RPMI7951 (cell line): ENCODE measurements around the gene TMEM209. TPM values are rescaled to one million over a fixed set of nuclear protein-coding genes. Genes with fewer than 3 reads are reported as not detected.
"Not testable (repeated sequence)": the region's sequence is repeated elsewhere in the genome, so short reads cannot be mapped to it uniquely, and the experiment has no call there.

Experiments used
- DNase-seq: peaks from one replicate; pipeline ENCODE4 v3.0.0-alpha.2; 2012; ENCODE audit warnings: low read depth
- total RNA-seq: library from RNA; depleted of rRNA; stranded (reverse); fragments of >200 nt; shearing (Covaris generic); gene quantifications from 2 replicates; pipeline ENCODE4 v1.2.3, GENCODE V29; 2014; rRNA removed

The TMEM209 gene
- 19.3 and 26.7 TPM in 2 replicates for total RNA-seq

DNA sequence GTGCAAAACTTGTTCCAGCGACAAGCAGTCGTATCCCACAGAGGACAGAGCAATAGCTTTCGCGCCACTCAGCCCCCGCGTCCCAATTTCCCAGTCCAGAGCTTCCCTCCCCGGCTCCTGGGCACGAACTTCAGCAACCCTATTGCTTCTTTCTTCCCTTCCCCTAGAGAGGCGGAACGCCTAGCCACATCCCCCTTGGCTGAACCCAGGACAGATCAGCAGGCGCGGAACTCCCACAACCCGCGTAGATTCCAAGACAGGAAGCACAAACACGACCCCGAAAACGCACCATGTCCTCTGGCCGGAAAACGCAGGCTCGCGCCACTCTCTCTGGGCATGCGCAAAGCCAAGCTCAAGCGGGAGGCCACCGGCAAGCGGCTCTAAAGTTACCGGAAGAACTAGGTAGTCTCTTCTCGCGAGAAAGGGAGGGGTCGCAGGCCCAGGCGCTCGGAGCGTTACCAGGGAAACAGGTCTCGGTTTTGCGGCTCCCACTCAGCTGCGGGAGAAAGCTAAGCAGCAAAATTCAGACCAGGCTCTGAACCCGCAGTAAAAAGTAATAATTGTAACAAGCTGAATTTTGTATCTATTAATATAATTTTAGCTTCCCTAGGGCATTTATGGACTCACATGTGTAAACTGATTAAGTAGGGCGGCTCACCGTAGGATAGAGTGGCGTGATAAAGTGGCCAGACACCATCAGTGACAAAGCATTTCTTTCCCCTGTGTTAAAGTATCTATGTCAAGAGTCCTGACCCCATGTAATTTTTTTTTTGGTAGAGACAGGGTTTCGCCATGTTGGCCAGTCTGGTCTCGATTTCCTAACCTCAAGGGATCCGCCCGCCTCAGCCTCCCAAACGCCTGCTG, at the start of gene TMEM209:
TMEM209 (minus strand) TSS at position 323 of the 864 bp plus-strand sequence; CDS start at position 292, 31 bp downstream.
- DNase-seq, result peak; percentile 97

DNA sequence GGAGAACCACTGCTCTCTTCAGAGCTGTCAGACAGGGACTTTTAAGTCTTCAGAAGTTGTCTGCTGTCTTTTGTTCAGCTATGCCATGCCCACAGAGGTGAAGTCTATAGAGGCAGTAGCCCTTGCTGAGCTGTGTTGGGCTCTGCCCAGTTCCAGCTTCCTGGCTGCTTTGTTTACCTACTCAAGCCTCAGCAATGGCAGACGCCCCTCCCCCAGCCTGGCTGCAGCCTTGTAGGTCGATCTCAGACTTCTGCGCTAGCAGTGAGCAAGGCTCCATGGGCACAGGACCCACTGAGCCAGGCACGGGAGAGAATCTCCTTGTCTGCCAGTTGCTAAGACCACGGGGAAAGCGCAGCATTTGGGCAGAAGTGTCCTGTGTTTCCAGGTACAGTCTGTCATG, 49.3 kb upstream of the TMEM209 start:
- no peak for DNase-seq

DNA sequence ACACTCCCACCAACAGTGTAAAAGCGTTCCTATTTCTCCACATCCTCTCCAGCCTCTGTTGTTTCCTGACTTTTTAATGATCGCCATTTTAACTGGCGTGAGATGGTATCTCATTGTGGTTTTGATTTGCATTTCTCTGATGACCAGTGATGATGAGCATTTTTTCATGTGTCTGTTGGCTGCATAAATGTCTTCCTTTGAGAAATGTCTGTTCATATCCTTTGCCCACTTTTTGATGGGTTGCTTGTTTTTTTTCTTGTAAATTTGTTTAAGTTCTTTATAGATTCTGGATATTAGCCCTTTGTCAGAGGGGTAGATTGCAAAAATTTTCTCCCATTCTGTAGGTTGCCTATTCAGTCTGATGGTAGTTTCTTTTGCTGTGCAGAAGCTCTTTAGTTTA, 44.4 kb upstream of the TMEM209 start:
- not testable (repeated sequence) for DNase-seq

DNA sequence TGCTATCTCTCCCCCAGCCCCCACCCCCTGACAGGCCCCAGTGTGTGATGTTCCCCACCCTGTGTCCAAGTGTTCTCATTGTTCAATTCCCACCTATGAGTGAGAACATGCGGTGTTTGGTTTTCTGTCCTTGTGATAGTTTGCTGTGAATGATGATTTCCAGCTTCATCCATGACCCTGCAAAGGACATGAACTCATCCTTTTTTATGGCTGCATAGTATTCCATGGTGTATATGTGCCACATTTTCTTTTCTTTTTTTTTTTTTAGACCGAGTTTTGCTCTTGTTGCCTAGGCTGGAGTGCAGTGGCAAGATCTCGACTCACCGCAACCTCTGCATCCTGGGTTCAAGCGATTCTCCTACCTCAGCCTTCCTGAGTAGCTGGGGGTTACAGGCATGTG, 43.6 kb upstream of the TMEM209 start:
- DNase-seq, result not testable (repeated sequence)

DNA sequence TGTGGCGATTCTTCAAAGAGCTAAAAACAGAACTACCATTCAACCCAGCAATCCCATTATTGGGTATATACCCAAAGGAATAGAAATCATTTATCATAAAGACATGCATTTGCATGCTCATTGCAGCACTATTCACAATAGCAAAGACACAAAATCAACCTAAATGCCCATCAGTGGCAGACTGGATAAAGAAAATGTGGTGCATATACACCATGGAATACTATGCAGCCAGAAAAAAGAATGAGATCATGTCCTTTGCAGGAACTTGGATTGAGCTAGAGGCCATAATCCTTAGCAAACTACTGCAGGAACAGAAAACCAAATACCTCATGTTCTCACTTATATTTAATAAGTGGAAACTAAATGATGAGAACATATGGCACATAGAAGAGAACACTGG, 41.3 kb upstream of the TMEM209 start:
- not testable (repeated sequence) for DNase-seq

DNA sequence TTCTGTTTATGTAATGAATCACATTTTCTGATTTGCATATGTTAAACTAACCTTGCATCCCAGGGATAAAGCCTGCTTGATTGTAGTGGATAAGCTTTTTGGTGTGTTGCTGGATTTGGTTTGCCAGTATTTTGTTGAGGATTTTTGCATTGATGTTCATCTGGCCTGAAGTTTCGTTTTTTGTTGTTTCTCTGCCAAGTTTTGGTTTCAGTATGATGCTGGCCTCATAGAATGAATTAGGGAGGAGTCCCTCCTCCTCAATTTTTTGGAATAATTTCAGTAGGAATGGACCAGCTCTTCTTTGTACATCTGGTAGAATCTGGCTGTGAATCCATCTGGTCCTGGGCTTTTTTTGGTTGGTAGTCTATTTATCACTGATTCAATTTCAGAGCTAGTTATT, 38.3 kb upstream of the TMEM209 start:
- DNase-seq, result peak; percentile 71

DNA sequence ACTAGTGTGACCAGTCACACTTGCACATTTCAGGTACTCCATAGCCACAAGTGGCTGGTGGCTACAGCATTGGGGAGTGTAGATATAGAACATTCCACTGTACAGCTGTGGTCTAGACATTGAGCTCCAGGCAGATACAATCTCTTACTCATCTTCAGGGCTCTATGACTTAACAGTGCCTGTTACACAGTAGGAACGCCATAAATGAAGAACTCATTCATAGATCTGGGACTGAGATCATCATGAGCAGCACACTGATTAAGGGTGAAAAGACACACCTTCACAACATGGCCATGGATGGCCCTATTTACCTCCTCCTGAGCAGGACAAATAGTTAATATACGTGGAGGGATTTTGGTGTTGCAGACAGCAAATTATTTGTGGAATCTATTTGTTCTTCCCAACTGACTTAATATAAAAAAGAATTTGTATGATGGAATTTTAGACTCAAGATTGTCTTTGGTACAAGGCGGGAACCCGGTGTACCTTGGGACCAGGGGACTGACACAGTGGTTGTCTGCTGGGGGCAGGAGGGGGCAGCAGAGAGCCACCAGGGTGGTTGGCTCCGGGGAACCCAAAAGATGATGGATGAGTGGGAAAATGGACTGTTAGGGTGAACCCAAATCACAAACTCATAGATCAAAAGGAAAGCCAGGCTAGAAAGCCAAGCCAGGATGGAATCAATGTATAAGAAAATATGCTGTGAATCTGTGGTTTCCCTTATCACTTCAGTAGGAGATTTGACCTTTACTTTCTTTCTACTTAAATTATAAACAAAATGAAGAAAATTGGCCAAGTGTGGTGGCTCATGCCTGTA, 37.2 kb upstream of the TMEM209 start:
- DNase-seq, result peak; percentile 90

DNA sequence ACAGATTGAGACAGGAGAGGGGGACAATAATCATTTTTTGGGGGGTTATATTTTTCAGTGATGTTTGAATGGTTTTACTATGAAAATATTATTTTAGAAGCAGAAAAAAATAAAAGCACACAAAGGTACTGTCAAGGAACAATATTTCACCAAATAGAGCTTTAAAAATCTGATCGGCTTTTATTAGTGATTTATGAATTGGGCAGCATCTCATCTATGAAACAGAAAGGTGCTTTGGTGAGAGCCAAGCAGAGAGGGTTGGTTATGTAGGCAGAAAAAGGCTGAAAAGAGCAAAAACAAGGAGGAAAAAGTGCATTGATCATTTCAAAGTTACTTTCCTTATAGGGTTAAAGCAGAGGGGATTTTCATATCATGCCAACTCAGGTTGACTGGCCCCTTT, 35.0 kb upstream of the TMEM209 start:
- DNase-seq, result no peak

DNA sequence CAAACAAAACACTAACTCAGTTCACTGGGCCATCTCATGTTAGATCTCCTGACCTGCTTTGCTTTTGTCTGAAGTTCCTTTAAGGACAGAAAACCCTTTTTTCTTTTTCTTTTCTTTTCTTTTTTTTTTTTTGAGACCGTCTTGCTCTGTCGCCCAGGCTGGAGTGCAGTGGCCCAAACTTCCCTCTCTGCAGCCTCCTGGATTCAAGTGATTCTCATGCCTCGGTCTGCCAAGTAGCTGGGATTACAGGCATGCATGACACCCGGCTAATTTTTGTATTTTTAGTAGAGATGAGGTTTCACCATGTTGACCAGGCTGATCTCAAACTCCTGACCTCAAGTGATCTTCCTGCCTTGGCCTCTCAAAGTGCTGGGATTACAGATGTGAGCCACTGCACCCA, 31.2 kb upstream of the TMEM209 start:
- DNase-seq, result not testable (repeated sequence)

DNA sequence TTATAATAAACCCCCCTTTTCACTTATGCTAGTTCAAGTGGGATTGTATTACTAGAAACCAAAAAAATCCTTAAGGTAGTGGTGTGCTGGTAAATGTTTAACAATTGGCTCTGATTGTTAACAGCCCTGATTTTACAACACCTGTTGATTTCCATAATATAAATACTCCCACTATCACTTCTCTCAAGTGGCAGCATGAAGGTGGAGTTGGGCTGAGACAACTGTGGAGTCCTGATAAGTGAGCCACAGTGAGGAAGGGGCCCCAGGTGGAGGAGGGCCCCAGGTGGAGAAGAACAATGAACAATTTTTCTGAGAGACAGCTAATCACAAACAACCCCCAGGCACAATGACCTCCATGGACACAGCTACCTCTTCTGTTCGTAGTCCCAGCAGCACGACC, 28.9 kb upstream of the TMEM209 start:
- no peak for DNase-seq

DNA sequence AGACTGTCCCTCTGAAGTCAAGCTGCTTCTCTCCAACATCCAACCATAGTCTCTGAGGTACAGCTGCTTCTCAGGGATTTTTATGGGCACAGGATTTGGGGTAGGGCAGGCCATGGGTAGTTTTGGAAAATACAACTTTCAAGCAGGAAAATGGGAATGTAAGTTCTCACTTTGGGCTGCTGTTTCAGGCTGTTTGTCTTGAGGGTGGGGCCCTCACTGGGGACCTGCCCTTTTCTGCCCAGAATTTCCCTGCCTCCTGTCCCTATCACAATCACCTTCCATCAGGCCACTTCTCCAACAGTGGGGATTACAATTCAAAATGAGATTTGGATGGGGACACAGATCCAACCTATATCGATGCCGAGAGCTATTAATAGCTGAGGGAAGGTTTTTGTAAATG, 27.0 kb upstream of the TMEM209 start:
- no peak for DNase-seq

DNA sequence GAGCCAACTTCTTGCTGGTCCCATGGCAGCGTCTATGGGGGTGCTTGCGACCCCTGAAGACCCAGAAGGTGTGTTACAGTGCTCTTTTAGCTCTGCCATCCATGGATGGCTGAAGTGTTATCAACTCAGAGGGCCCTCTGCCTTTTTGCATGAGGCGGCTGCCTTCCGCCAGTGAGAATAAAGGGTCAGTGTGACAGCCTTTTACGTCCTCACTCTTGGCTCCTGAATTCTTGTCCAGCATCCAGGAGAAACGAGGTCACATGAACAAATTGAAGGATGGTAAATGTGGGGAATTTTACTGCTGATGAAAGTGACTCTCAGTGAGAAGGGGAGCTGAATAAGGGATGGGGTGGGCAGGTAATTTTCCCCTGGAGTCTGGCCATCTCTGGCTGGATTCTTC, 26.6 kb upstream of the TMEM209 start:
- DNase-seq, result no peak

DNA sequence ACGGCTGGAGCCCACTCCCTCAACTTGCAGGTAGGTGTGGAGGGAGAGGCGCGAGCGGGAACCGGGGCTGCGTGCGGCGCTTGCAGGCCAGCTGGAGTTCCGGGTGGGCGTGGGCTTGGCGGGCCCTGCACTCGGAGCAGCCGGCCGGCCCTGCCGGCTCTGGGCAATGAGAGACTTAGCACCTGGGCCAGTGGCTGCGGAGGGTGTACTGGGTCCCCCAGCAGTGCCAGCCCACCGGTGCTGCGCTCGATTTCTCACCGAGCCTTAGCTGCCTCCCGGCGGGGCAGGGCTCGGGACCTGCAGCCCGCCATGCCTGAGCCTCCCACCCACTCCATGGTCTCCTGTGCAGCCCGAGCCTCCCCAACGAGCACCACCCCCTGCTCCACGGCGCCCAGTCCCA, 24.8 kb upstream of the TMEM209 start:
- DNase-seq, result not testable (repeated sequence)

DNA sequence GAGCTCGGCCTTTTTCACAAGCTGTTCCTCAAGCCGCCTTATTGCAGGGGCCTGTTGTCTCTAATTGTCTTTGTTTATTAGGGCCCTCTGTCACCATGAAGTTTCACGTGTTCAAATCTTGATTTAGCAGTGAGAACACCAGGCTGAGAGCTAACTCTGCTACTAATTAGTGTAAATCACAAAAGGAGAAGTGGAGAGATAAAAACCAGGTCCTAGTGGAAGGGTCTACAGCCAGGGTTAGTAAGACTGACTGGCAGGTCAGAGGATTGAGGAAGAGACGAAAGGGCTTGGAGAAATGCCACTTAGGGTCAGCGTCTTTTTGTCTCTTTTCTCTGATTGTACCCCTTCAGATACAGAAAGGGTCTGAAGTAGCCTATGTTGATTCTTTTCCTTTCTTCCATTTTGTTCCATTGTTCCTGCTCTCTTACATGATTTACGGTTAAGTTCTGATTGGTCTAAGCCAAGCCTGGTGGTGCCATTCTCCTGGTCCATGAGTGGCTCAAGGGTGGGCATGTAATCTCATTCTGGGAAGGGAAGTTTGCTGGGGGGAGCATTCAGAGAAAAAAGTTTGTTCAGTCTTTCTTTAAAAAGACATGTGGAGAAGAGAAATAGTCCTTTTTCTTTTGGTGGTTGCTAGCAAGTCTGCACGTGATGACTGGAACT, 23.8 kb upstream of the TMEM209 start:
- DNase-seq, result no peak

DNA sequence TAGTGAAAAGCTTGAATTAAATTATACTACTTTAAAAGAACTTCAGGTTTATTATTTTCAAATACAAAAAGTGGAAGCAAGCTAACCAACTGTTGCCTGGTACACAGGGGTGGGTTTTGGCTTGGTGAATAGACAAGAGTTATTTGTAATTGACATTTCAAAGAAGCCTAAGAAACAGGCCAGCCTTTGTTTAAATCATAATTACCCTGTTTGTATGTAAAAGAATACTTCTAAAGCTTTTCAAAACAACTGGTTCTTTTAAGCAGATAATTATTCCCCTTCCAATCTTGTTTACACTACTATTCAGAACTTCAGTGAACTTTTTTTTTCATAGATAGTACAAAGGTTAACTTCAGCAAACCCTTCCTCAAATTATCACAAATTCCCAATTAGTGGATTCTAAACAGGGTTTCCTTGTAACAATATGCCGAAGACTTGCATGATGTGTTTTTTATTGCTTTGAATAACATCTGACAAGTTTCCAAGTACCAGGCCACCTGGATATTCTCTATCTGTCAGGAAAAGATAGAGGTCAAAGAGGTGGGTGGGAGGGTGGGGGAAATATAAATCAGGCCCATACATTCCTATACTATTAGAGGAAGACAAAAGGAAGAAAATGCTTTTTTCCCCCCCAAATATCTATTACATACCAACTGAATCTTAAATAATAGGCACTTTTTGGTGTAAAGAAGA, 22.8 kb upstream of the TMEM209 start:
- peak; percentile 26 for DNase-seq

DNA sequence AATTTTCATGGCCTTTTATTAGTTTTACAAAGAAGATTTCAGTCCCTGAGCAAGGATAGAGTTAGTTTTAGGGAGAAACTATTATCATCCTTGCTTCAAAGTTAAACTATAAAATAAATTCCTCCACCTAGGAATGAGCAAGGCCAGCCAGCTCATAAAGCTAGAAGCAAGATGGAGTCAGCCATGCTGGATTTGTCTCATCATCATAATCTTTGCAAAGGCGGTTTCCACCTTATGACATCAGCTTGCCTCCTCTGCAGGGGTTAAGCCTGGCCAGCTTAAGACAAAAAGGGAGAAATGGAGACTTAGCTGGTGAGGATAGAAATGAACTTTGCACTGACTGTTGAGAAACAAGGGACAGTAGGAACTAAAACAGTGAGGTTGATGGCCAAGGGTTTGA, 21.1 kb upstream of the TMEM209 start:
- DNase-seq, result no peak

DNA sequence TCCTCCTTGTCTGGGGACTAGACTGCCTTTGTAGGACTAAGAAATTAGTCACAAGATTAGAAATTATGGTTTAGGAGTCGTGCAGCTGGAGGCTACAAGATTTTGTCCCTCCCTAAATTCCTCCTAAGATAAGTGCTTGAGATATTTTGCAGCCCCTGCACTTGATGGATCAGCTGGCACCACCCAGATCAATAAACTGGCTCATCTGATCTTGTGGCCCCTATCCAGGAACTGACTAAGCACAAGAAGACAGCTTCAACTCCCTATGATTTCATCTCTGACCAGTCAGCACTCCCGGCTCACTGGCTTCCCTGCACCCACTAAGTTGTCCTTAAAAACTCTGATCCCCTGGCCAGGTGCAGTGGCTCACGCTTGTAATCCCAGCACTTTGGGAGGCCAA, 19.7 kb upstream of the TMEM209 start:
- DNase-seq, result peak; percentile 40

DNA sequence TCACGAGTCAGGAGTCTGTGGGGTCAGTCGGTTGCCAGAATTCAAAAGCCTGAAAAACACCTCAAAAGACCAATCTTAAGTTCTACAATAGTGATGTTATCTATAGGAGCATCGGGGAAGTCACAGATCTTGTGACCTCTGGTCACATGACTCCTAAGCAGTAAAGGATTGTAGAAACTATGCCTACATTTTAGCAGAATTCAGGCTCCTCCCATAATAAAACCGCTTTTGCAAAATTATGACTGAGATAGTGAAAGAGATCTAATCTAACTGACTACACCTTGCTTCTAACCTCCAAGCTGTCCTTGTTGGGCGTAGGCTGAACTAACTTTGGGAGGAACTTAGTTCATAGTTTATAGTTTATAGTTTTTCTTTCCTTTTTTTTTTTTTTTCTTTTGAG, 19.0 kb upstream of the TMEM209 start:
- no peak for DNase-seq

DNA sequence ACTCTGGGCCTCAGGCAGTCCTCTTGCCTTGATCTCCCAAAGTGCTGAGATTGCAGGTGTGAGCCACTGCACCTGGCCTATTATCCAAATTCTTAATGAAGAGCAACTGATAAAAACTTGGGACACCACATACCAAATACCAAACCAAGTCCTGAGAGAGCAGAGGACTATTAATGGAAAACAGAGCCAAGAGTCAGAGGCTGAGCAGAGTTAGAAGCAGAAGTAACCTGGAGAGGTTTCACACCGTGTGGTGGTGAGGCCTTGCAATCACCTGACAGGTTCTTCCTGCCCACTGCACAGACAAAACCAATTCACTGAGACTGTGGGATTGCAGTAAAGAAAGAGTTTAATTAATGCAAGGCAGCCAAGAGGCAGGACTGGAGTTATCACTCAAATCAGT, 18.4 kb upstream of the TMEM209 start:
- DNase-seq, result no peak

DNA sequence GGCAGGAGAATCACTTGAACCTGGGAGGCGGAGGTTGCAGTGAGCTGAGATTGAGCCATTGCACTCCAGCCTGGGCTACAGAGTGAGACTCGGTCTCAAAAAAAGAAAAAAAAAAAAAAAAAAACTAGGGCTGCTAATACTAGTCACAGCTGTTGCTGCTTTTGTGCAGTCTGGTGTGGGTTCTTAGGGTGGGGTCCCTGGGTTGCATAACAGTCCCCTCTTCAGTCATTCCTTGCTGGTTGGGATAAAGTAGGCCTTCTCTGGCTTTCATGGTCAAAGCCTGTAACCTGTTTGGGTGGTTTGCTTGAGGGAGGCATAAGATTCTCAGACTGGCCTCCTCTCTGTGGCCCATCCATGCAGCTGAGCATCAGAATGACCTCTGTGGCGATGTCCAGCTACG, 16.5 kb upstream of the TMEM209 start:
- no peak for DNase-seq

DNA sequence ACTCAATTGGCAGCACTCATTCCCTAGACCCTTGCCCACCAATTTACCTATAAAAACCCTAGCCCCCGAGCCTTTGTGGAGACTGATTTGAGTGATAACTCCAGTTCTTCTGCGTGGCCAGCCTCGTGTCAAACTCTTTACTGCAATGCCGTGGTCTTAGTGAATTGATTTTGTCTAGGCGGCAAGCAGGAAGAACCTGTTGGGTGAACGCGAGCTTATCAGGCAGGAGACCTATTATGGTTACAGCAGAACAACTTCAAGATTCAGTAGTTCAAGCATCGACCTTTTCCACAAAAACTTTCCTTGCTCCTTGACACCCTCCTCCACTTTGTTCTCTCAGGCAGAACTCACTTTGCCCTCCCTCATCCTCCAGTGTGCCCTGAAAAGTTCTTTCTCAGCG, 14.7 kb upstream of the TMEM209 start:
- DNase-seq, result no peak
